ENCODE measurements around the gene SLC38A3.

- TF ChIP-seq EZH2phosphoT487 (IDR thresholded peaks at IDR 0.05; ENCODE audit: insufficient read depth, low read depth) (no peak), EZH2 (IDR thresholded peaks at IDR 0.05; ENCODE audit: insufficient read depth, poor library complexity, severe bottlenecking) (no peak)
Measured at GRCh38 chr3:50218448-50218847, 13.4 kb downstream of the SLC38A3 start.

Measured in GM23248 (cell line).